Endothelial cell of hepatic sinusoid (primary cell): ENCODE results near the gene CLK3.

ENCODE experiments used
- in situ Hi-C: cut with HindIII; loops from 2 replicates; pipeline ENCODE4 v1.10.0; 2017; ENCODE audit warnings: low sequenced_read_pairs

The CLK3 gene

DNA sequence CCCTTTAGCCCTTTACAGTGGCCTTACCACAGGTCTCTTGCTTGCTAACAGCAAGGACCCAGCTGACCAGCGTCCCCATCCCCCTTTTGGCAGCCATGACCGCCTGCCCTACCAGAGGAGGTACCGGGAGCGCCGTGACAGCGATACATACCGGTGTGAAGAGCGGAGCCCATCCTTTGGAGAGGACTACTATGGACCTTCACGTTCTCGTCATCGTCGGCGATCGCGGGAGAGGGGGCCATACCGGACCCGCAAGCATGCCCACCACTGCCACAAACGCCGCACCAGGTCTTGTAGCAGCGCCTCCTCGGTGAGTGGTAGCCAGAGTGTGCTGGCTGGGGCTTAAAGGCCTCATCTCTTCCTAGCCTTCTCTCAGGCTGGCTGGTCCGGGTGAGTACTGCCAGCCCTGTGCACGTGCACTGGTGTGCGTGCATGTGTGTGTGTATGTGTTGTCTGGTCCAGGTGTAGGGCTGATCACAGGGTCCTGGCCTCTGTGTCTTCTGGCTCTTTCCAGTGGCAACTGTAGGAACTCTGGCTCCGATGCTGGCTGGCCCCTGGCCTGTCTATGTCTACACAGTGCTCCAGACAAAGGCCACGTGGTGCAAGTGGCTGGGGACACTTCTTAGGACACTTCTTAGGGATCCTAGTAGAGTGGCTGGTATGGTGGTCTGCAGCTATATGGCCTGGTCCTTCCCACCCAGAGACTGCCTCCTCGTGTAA is 4.4 kb downstream of the CLK3 start:
- in situ Hi-C loops = no loop called here

DNA sequence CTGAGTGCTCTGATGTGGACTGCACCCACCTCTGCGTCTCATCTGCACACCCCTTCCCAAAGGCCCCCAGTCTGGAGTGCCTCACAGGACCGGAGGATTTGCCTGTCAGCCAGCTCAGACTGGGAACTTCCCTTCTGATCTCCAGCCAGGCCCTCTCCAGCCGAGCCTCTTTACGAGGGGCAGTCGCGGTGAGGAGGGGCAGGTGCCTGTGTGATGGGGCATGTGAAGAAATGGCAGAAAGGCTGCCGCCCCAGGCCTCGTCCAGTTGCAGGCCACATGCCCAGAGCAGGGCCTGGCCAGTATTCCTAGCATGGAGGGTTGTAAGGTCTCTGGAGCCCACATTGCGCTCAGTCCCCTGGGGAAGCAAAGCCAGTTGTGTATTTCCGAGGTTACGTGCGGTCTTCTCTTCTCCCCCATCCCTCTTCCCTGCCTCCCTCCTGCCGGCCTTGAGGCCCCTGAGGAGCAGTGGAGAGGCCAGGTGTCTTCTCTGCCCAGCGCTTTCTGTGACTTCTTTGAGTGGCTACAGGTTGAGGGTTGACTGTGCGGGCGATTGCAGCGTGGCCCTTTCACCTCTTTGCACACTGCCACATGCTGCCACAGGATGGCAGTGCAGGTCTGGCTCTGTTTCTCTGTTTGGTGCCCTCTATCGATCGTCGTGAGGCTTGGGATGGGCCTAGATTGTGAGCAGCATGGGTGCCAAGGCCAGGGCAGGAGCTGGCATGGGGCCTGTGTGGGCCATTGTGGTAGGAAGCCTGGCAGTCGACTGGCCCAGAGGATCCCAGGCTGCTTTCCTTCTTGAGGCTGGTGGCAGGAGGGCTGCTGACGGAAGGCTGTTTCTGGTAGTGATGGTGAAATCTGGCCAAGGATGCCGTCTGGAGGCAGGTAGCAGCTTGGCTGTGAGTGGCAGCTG is 5.3 kb downstream of the CLK3 start:
- in situ Hi-C loops = no loop called here

DNA sequence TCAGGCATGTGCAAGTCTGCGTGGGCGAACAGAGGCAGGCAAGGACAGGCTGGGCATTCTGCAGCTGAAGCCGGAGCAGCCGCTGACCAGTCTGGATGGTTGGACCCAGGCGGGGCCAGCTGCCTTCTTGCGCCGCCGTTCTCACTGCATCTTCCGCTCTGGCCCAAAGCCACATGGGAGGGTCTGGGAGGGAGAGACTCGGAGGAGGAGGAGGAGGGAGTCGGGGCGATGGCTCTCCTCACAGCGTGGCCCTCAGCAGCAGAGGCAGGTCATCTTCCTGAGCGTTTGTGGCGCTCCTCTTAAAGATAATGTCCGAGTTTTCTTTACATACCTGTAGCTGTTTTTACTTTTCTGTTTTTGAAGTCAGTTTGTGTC is 5.9 kb downstream of the CLK3 start:
- in situ Hi-C loops = no loop called here

GRCh38 chr15:74621936-74622335 is 6.3 kb downstream of the CLK3 start:
- in situ Hi-C loops = no loop called here

- in situ Hi-C loops = no loop called here
Observed at GRCh38 chr15:74622758-74623157, 7.1 kb downstream of the CLK3 start.

DNA sequence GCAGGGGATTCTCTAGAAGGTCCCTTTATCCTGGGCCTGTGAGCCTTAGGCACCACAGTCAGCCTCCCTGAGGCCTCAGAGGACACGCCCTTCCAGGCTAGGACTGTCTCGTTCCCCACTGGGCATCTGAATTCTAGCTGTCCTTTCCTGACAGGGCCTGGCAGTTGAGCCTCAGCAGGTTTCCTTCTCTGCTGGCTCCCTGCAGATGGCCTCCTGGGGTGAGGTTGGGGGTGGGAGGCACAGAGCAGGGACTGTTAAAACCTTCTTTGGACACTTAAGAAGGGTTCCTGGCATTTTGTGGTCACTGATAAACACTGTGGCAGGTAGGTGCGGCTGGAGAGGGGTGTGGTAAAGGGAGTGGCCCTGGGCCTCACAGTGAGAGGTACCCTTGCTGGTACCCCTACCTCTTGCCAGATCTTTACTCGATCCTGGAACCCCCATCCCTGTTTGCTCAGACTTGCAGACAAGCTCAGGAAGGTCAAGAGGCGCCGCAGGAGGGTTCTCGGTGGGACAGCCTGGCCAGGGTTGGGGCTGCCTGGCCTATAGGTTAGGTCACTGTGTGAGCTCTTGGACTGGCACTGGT is 8.5 kb downstream of the CLK3 start:
- in situ Hi-C loops = no loop called here

- in situ Hi-C loops = loop anchor here (5.0 to 25.0 kb wide), 2 partner anchors 253 to 337 kb away; partner anchors contain the start of gene RPP25
Observed at GRCh38 chr15:74625693-74626092, 10.1 kb downstream of the CLK3 start.

DNA sequence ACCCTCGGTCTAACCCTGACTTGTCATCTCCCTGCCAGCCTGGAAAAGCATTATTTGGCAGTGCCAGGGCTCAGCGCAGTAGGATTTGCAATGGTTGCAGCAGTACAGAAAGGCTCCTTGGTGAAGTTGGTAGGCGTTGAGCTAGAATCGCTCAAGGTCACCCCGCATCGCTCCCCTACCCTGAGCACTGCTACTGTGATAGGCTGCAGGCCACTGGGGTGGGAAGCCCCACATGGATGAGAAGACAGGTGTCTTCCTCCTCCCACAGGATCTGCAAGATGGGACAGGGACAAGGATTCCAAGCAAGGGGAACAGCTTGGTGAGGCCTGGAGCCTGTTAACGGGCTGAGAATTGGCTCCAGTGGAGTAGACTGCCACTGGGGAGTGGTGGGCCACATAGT is 10.7 kb downstream of the CLK3 start:
- in situ Hi-C loops = loop anchor here (5.0 to 25.0 kb wide), 2 partner anchors 254 to 336 kb away; partner anchors contain the start of gene RPP25

DNA sequence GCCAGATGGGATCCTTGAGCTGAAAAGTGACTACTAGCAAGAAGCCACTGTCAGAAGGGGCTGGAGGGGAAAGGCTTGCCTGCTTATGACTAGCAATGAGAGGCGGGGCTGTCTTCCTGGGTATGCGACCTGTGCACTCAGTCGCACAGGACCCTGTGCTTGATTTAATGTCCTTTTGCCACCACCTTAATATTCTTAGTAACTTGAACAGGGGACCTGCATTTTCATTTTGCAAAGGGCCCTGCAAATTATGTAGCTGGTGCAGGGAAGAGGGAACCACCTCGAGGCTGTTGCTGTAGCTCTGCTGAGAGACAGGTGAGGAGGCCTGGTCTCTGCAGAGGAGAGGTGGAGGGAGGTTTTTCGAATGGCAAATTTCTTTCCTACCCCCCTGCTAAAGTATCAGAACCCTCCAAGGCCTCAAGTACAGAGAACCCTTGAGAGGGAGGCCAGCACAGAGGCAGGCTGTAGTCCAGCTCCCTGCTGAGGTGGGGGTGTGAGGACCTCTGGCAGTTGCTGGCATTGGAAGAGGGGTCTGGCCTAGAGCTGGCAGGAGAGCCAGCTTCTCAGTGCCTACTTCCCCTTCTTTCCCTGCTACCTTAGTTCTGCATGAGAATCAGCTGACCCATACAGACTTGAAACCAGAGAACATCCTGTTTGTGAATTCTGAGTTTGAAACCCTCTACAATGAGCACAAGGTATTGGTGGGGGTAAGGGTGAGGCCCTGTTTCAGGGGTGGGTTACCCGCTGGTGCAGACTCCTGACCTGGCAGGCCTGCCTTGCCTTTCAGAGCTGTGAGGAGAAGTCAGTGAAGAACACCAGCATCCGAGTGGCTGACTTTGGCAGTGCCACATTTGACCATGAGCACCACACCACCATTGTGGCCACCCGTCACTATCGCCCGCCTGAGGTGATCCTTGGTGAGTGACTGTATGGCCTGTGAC is 11.4 kb downstream of the CLK3 start:
- in situ Hi-C loops = loop anchor here (5.0 to 25.0 kb wide), 2 partner anchors 255 to 335 kb away; partner anchors contain the start of gene RPP25

- in situ Hi-C loops = loop anchor here (5.0 to 25.0 kb wide), 2 partner anchors 255 to 335 kb away; partner anchors contain the start of gene RPP25
Observed at GRCh38 chr15:74627766-74628165, 12.1 kb downstream of the CLK3 start.

- in situ Hi-C loops = loop anchor here (5.0 to 25.0 kb wide), 2 partner anchors 256 to 334 kb away; partner anchors contain the start of gene RPP25
Observed at GRCh38 chr15:74628199-74628598, 12.6 kb downstream of the CLK3 start.

DNA sequence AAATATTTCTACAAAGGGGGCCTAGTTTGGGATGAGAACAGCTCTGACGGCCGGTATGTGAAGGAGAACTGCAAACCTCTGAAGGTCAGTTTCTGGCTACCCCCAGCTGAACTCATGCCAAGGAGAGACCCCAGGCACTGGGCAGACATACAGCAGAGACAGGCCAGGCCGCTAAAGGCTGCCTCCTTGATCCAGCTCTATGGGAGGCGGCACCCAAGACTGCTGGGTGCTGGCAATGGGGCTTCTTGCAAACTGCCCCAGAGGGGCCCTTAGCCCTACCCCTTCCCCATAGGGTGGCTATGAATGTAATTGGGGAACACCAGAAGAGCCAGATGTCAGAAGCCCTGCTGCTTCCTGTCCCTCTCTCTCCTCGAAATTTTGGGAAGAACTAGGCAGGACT is 13.3 kb downstream of the CLK3 start:
- in situ Hi-C loops = loop anchor here (5.0 to 25.0 kb wide), 2 partner anchors 257 to 333 kb away; partner anchors contain the start of gene RPP25

GRCh38 chr15:74629696-74630095 is 14.1 kb downstream of the CLK3 start:
- in situ Hi-C loops = loop anchor here (5.0 to 25.0 kb wide), 3 partner anchors 143 to 333 kb away; partner anchors contain the start of gene RPP25

DNA sequence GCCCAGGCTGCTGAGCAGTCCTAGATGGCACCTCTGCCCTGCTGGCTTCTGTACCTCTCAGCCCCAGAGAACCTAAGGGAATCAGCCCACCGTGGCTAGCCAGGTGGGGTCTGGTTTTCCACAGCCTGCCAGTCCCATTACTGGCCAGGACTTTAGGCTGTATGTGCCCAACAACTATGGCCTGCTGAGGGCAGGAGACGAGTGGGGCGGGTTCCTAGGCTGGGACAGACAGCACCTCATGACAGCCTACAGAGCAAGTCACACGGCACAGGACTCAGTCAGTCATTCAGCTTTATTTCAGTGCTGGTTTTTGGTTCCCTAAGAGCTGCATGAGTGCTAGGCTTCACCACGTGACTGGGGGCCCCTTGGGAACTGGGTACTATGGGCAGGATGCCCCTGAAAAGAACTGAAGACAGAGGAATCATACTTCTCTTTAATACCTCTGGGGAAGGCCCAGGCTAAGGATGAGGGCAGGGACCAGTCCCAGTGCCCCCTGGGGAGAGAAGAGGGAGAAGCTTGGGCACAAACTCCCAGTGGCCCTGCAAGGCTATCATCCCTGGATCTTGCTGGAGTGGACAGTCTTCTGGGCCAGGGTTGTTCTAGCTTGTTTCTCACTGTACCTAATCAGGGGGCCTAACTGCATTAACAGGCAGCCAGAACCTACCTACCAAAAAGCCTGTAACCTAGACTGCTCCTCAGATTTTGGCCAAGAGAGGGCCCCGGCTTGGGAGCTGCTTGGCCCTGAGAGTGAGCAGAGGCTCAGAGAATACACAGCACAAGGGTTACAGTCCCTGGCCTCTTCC is 14.8 kb downstream of the CLK3 start:
- in situ Hi-C loops = loop anchor here (5.0 to 25.0 kb wide), 2 partner anchors 142 to 332 kb away; partner anchors contain the start of gene RPP25

DNA sequence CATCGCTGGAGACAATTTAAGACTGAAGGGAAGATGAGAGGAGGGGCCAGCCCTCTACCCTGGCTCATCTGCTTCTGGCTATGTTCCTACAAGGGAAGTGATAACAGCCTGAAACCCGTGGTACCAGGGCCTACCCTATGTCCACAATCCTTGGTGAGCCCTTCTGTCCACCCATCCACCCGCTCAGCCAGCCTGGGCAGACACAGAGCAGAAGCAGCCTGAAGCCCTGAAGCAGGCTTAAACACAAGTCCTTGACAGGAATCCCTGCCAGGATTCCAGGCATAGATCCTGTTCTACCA is 15.4 kb downstream of the CLK3 start:
- in situ Hi-C loops = loop anchor here (5.0 to 25.0 kb wide), 2 partner anchors 141 to 331 kb away; partner anchors contain the start of gene RPP25

- in situ Hi-C loops = loop anchor here (5.0 to 25.0 kb wide), 2 partner anchors 141 to 331 kb away; partner anchors contain the start of gene RPP25
Observed at GRCh38 chr15:74631408-74631807, 15.8 kb downstream of the CLK3 start.

DNA sequence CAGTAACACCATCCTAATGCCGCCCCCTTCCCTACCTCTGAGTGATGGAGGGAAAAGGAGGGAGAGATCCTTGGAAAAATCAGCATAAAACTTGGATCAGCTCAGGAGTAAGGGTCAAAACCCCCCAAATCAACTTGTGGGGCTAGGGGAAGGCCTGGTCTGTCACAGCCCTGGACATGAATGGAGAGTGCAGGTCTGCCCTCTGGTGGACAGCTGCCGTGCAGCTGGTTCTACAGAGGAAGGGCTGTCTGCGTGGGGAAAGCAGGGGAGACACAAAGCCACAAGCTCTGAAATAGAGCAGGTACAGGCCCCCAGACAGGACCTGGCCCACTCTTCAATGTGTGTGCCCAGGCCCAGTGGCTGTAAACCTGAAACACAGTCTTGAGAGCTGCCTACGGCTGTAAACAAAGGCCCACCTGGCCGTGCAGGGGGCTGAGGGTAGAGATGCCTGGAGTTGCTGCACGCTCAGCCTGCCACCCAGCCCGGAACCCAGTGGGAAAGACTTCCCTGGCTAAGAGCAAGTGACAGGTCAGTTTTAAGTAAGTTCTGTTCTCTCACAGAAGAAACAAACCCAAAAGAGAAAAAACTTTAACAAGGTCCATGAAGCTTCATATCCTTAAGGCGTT is 16.4 kb downstream of the CLK3 start:
- in situ Hi-C loops = loop anchor here (5.0 to 25.0 kb wide), 2 partner anchors 140 to 330 kb away; partner anchors contain the start of gene RPP25

DNA sequence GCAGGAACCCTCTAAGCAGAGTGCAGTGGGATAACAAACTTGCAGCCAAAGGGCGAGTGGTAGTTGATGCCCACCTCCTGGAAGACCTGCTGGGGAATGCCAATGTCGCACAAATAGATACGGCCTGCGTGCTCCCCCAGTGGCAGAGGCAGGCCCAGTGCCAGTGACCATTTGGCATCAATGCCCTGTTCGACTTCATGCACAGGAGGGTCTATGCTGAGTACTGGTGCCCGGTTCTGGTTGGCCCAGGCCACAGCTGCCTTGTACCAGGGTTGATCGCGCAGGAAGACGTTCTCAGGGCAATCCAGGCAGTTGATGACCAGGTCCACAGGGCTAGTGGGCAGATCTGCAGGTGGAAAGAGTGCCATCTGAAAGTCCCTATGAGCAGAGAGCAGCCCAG is 17.0 kb downstream of the CLK3 start:
- in situ Hi-C loops = loop anchor here (5.0 to 25.0 kb wide), 2 partner anchors 140 to 330 kb away; partner anchors contain the start of gene RPP25
